DND-41 (cell line): ENCODE measurements around the gene ZNF444.

Experiments
- CTCF ChIP-seq: IDR thresholded peaks from 2 replicates; pipeline ENCODE4 v1.5.1; 2012; ENCODE audit warnings: borderline replicate concordance, low read length, moderate library complexity, mild to moderate bottlenecking; ENCODE audit not compliant: poor library complexity, severe bottlenecking; ENCODE audit errors: extremely low read depth
- EZH2 ChIP-seq: IDR thresholded peaks from 3 replicates; pipeline ENCODE4 v1.6.1; 2012; ENCODE audit warnings: borderline replicate concordance, low read depth, mild to moderate bottlenecking, moderate library complexity, low read length, inconsistent platforms; ENCODE audit not compliant: severe bottlenecking

- TF ChIP-seq CTCF (no peak), EZH2 (no peak)
Measured at GRCh38 chr19:56104423-56104822, 36.7 kb upstream of the ZNF444 start.
